PFSK-1 (cell line): ENCODE measurements around the gene CLEC2L.

ENCODE experiments used
- FOXP2 ChIP-seq: optimal IDR thresholded peaks from 2 replicates; pipeline ENCODE3; 2011; ENCODE audit warnings: borderline replicate concordance, control low read depth, inconsistent platforms; ENCODE audit not compliant: insufficient read depth; ENCODE audit errors: extremely low read length, extremely low read depth
- POLR2AphosphoS5 ChIP-seq: IDR thresholded peaks from 2 replicates; pipeline ENCODE4 v1.6.1; 2012; ENCODE audit warnings: low read depth, mild to moderate bottlenecking, control low read depth, low read length, moderate library complexity
- SIN3A ChIP-seq: IDR thresholded peaks from 2 replicates; pipeline ENCODE4 v1.6.1; 2012; ENCODE audit warnings: mild to moderate bottlenecking, low read length, moderate library complexity, borderline replicate concordance; ENCODE audit not compliant: insufficient read depth
- TAF1 ChIP-seq: IDR thresholded peaks from 2 replicates; pipeline ENCODE4 v1.6.1; 2012; ENCODE audit warnings: low read length, control low read depth, borderline replicate concordance; ENCODE audit not compliant: insufficient read depth
- TF ChIP-seq, protein P1 (sequence below), 2 experiments: IDR thresholded peaks; 2 replicates each; pipeline versions ENCODE4 v1.6.1 to v1.8.0; 2011 to 2012; ENCODE audit warnings: low read depth in 2 of 2, low read length in 2 of 2, control low read depth in 1 of 2, inconsistent platforms in 1 of 2, mild to moderate bottlenecking in 1 of 2, moderate library complexity in 1 of 2; ENCODE audit not compliant: insufficient read depth in 1 of 2

DNA sequence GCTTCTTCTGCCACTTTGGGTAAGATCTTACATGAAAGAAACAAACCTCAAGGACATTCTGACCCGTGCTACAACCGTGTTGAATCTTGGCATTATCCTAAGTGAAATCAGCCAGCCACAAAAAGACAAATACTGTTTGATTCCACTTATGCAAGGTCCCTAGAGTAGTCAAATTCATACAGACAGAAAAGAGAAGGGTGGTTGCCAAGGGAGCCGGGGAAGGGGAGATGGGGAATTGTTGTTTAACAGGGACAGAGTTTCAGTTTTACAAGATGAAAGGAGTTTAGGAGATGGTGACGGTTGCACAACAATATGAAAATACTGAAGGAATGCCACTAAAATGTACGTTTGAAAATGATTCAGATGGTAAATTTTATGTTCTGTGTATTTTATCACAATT lies 12.2 kb upstream of the CLEC2L start:
- no peak for TF ChIP-seq POLR2AphosphoS5
- no peak for TF ChIP-seq SIN3A
- TF ChIP-seq, protein P1, sequence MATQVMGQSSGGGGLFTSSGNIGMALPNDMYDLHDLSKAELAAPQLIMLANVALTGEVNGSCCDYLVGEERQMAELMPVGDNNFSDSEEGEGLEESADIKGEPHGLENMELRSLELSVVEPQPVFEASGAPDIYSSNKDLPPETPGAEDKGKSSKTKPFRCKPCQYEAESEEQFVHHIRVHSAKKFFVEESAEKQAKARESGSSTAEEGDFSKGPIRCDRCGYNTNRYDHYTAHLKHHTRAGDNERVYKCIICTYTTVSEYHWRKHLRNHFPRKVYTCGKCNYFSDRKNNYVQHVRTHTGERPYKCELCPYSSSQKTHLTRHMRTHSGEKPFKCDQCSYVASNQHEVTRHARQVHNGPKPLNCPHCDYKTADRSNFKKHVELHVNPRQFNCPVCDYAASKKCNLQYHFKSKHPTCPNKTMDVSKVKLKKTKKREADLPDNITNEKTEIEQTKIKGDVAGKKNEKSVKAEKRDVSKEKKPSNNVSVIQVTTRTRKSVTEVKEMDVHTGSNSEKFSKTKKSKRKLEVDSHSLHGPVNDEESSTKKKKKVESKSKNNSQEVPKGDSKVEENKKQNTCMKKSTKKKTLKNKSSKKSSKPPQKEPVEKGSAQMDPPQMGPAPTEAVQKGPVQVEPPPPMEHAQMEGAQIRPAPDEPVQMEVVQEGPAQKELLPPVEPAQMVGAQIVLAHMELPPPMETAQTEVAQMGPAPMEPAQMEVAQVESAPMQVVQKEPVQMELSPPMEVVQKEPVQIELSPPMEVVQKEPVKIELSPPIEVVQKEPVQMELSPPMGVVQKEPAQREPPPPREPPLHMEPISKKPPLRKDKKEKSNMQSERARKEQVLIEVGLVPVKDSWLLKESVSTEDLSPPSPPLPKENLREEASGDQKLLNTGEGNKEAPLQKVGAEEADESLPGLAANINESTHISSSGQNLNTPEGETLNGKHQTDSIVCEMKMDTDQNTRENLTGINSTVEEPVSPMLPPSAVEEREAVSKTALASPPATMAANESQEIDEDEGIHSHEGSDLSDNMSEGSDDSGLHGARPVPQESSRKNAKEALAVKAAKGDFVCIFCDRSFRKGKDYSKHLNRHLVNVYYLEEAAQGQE (IDR thresholded peaks at IDR 0.05; ENCODE audit: insufficient read depth in 1 of 2, low read depth in 2 of 2, low read length in 2 of 2) = no peak
- TF ChIP-seq TAF1 = no peak
- no peak for TF ChIP-seq FOXP2
